Neural progenitor cell (in vitro differentiated cells): ENCODE measurements around the gene UBE3D. TPM values are rescaled to one million over a fixed set of nuclear protein-coding genes. Genes with fewer than 3 reads are reported as not detected.

Source experiments
- DNase-seq: peaks from one replicate; pipeline ENCODE4 v3.0.0-alpha.2; 2016; ENCODE audit warnings: low spot score
- H2AFZ ChIP-seq: fragments of 200-600 bp; sonication (generic); replicated peaks from 2 replicates; pipeline ENCODE4 v1.6.1; 2016; ENCODE audit warnings: antibody characterized with exemption
- H3F3A ChIP-seq: fragments of 200-600 bp; sonication (generic); 2 replicates; pipeline ENCODE4 v1.6.1; 2016; ENCODE audit warnings: antibody characterized with exemption, low read depth
- H3K27ac ChIP-seq: fragments of 200-600 bp; sonication (generic); 2 replicates; pipeline ENCODE4 v1.5.1; 2016; ENCODE audit warnings: mild to moderate bottlenecking
- H3K27me3 ChIP-seq: fragments of 200-600 bp; sonication (generic); 2 replicates; pipeline ENCODE4 v1.6.1; 2016; ENCODE audit warnings: mild to moderate bottlenecking, moderate library complexity
- H3K36me3 ChIP-seq: fragments of 200-600 bp; sonication (generic); 2 replicates; pipeline ENCODE4 v1.5.1; 2016
- H3K4me1 ChIP-seq: fragments of 200-600 bp; sonication (generic); 2 replicates; pipeline ENCODE4 v1.6.1; 2016; ENCODE audit warnings: mixed run types
- H3K4me2 ChIP-seq: fragments of 200-600 bp; sonication (generic); 2 replicates; pipeline ENCODE4 v1.6.1; 2016
- H3K4me3 ChIP-seq: fragments of 200-600 bp; sonication (generic); 2 replicates; pipeline ENCODE4 v1.5.1; 2016
- H3K79me2 ChIP-seq: fragments of 200-600 bp; sonication (generic); 2 replicates; pipeline ENCODE4 v1.6.1; 2016; ENCODE audit warnings: low read depth
- H3K9ac ChIP-seq: fragments of 200-600 bp; sonication (generic); 2 replicates; pipeline ENCODE4 v1.6.1; 2016
- H3K9me3 ChIP-seq: fragments of 200-600 bp; sonication (generic); 2 replicates; pipeline ENCODE4 v1.5.1; 2016; ENCODE audit warnings: low read depth
- H4K20me1 ChIP-seq: fragments of 200-600 bp; sonication (generic); 2 replicates; pipeline ENCODE4 v1.6.1; 2016; ENCODE audit warnings: low read depth
- H3K27ac Mint-ChIP-seq: 3 replicates; pipeline ENCODE4 v1.8.0; 2021; ENCODE audit warnings: mixed read lengths
- H3K27me3 Mint-ChIP-seq: 2 replicates; pipeline ENCODE4 v1.8.0; 2022; ENCODE audit warnings: low read depth, mild to moderate bottlenecking, inconsistent platforms, moderate library complexity, mixed read lengths; ENCODE audit not compliant: insufficient read depth
- H3K36me3 Mint-ChIP-seq: 3 replicates; pipeline ENCODE4 v1.8.0; 2021; ENCODE audit warnings: mixed read lengths
- H3K4me1 Mint-ChIP-seq: 3 replicates; pipeline ENCODE4 v1.8.0; 2021; ENCODE audit warnings: mixed read lengths
- H3K4me3 Mint-ChIP-seq: 3 replicates; pipeline ENCODE4 v1.8.0; 2021; ENCODE audit warnings: mild to moderate bottlenecking, moderate library complexity, mixed read lengths
- H3K9me3 Mint-ChIP-seq: 3 replicates; pipeline ENCODE4 v1.8.0; 2020; ENCODE audit warnings: mixed read lengths
- EZH2 ChIP-seq: fragments of 200-600 bp; sonication (generic); IDR thresholded peaks from 2 replicates; pipeline ENCODE4 v1.6.1; 2017; ENCODE audit warnings: antibody characterized with exemption, mild to moderate bottlenecking, moderate library complexity
- EZH2phosphoT487 ChIP-seq: fragments of 200-600 bp; sonication (generic); IDR thresholded peaks from 2 replicates; pipeline ENCODE4 v1.6.1; 2017; ENCODE audit warnings: antibody characterized with exemption
- total RNA-seq: library from RNA; depleted of rRNA; stranded (reverse); fragments of >200 nt; gene quantifications from 2 replicates; pipeline ENCODE4 v1.2.3, GENCODE V29; 2015; ENCODE audit warnings: low replicate concordance
- TF ChIP-seq, protein P1 (sequence below): fragments of 200-600 bp; sonication (generic); IDR thresholded peaks from 2 replicates; pipeline ENCODE4 v1.5.1; 2017; ENCODE audit warnings: antibody characterized with exemption, mild to moderate bottlenecking

The UBE3D gene
- total RNA-seq, 1 donor from 2014 or later = 86.3 TPM

DNA sequence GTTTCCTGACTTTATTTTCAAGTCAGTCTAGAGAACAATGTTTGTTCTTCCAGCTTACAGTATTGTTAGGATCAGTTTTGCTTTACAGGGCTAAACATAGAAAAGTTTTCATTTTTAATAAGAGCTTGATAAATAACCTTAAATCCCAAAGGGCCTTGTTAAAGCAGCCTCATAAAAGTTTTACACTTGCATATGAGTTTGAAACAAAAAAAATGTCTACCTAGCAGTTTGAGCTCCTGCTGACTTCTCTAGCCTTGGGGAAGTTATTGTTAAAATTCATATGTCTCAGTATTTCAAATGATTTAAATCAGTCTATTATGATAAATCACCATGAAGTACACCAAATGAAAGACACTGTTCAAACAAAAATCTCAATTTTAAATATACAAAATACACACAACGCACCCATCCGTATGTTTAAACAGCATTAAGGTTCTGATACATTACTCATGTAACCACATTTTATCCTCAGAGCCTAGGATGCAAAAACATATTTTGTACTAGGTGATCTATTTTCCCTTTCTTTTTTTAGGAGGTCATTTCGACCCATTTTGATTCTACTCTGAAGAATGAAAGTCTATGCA lies 87.2 kb downstream of the UBE3D start:
- no peaks in the 10 kb centered on the region for H3K9me3 ChIP-seq
- peaks cover 3% of the 10 kb centered on the region for H3K4me1 Mint-ChIP-seq

DNA sequence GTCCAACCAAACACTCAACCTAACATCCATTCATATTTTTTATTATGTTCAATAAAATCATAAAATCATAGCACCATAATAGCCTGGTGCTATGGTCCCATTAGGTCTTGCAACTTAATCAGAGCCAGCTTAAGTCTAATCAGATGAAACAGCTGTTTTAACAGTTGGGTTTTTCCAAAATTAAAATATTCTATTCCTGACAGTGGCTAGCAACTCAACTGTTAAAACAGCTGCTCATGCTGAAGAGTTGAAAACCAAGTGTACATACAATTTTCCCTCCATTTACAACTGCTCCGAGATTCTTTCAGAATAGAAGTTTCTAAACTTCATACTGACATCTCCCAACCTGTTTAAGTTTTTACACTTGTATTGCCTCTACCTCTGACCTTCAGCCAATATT lies 89.5 kb downstream of the UBE3D start:
- Mint-ChIP-seq H3K4me1 (peaks cover 3% of the 10 kb centered on the region), H3K4me3 (no peak overlapping the region), H3K27me3 (no peaks in the 10 kb centered on the region), H3K27ac (no peak overlapping the region), H3K36me3 (peaks cover 25% of the 10 kb centered on the region), H3K9me3 (peaks cover 9% of the 10 kb centered on the region)
- H3K9ac ChIP-seq = no peak overlapping the region
- no peaks in the 10 kb centered on the region for H3K36me3 ChIP-seq
- DNase-seq = no peak
- H3K27ac ChIP-seq = peak overlapping the region; percentile 42
- no peaks in the 10 kb centered on the region for H3K4me1 ChIP-seq
- TF ChIP-seq EZH2phosphoT487 = no peak
- H3K4me2 ChIP-seq = no peak overlapping the region
- no peak overlapping the region for H2AFZ ChIP-seq
- H4K20me1 ChIP-seq = no peaks in the 10 kb centered on the region
- H3K4me3 ChIP-seq = no peak overlapping the region
- no peaks in the 10 kb centered on the region for H3K9me3 ChIP-seq
- H3K27me3 ChIP-seq = no peaks in the 10 kb centered on the region
- H3K79me2 ChIP-seq = no peaks in the 10 kb centered on the region
- H3F3A ChIP-seq = peaks cover 4% of the 10 kb centered on the region

More for the DNA sequence above, 87.2 kb downstream of the UBE3D start:
- Histone ChIP-seq H3K9ac (no peak overlapping the region), H3K27me3 (no peaks in the 10 kb centered on the region), H3F3A (peaks cover 4% of the 10 kb centered on the region), H2AFZ (no peak overlapping the region), H3K4me3 (no peak overlapping the region), H3K27ac (no peak overlapping the region), H3K4me1 (no peaks in the 10 kb centered on the region), H3K4me2 (no peak overlapping the region), H3K79me2 (no peaks in the 10 kb centered on the region), H4K20me1 (no peaks in the 10 kb centered on the region), H3K36me3 (no peaks in the 10 kb centered on the region)
- Mint-ChIP-seq H3K36me3 (peaks cover 23% of the 10 kb centered on the region), H3K27me3 (no peaks in the 10 kb centered on the region), H3K9me3 (peaks cover 7% of the 10 kb centered on the region), H3K27ac (no peak overlapping the region), H3K4me3 (no peak overlapping the region)
- no peak for TF ChIP-seq EZH2
- TF ChIP-seq, protein P1, sequence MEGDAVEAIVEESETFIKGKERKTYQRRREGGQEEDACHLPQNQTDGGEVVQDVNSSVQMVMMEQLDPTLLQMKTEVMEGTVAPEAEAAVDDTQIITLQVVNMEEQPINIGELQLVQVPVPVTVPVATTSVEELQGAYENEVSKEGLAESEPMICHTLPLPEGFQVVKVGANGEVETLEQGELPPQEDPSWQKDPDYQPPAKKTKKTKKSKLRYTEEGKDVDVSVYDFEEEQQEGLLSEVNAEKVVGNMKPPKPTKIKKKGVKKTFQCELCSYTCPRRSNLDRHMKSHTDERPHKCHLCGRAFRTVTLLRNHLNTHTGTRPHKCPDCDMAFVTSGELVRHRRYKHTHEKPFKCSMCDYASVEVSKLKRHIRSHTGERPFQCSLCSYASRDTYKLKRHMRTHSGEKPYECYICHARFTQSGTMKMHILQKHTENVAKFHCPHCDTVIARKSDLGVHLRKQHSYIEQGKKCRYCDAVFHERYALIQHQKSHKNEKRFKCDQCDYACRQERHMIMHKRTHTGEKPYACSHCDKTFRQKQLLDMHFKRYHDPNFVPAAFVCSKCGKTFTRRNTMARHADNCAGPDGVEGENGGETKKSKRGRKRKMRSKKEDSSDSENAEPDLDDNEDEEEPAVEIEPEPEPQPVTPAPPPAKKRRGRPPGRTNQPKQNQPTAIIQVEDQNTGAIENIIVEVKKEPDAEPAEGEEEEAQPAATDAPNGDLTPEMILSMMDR = no peak
- DNase-seq = no peak

DNA sequence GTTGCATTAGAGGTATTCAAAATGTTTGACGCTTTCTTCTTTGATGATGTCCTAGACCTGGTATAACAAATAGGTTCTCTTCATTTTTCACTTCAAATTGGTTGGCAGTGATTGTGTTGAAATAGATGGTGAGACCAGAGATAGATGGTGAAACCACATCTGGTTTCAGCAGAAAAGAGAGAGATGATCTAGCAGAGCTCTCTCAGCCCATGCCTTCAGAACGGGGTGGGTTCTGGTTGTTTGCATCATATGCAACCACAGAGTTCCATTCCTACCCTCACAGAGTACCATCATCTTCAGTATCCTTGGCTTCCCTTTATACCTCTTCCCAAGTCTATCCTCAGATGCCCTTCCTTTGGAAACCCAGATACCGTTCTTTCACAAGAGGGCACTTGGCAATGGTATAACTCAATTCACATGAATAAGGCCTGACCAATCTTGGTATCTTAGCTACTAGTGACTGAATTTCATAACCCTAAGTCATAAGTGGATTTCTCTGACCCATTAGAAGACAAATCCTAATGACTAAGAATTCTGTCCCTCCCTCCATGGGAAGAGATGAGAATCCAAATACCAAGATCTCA lies 93.7 kb downstream of the UBE3D start:
- Histone ChIP-seq H3K4me1 (no peaks in the 10 kb centered on the region), H3K4me2 (no peak overlapping the region), H3K36me3 (peaks cover 7% of the 10 kb centered on the region), H3K27me3 (no peaks in the 10 kb centered on the region), H3K79me2 (no peaks in the 10 kb centered on the region), H3K4me3 (no peak overlapping the region), H2AFZ (no peak overlapping the region), H3F3A (peaks cover 4% of the 10 kb centered on the region), H4K20me1 (no peaks in the 10 kb centered on the region), H3K9ac (no peak overlapping the region), H3K9me3 (no peaks in the 10 kb centered on the region), H3K27ac (no peak overlapping the region)
- Mint-ChIP-seq H3K4me1 (peaks cover 3% of the 10 kb centered on the region), H3K36me3 (peaks cover 13% of the 10 kb centered on the region), H3K27me3 (no peaks in the 10 kb centered on the region), H3K9me3 (peaks cover 8% of the 10 kb centered on the region), H3K27ac (no peak overlapping the region), H3K4me3 (no peak overlapping the region)
- no peak for TF ChIP-seq EZH2
- TF ChIP-seq, protein P1 = no peak
- TF ChIP-seq EZH2phosphoT487 = no peak
- no peak for DNase-seq

DNA sequence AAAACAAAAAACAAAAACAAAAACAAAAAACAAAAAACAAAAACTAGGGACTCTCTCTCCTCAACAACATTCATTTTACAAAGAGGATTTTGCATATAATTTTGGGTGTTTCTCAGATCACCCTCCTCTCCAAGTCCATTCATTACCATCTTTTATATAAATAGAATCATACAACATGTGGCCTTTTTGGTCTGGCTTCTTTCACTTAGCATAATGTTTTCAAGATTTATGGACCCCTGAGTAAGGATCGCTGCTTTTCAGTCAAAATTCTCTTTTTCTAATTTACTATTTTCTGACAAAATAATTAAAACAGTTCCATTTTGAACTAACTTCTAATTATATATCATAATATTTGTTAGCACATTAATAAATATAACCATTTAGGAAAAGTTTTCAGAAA lies 94.8 kb downstream of the UBE3D start:
- TF ChIP-seq EZH2phosphoT487 (no peak), EZH2 (no peak)
- TF ChIP-seq, protein P1 = no peak
- Mint-ChIP-seq H3K9me3 (peaks cover 12% of the 10 kb centered on the region), H3K4me1 (peaks cover 3% of the 10 kb centered on the region), H3K27me3 (peaks cover 2% of the 10 kb centered on the region), H3K4me3 (no peak overlapping the region), H3K27ac (no peak overlapping the region), H3K36me3 (peaks cover 18% of the 10 kb centered on the region)
- Histone ChIP-seq H3K9ac (no peak overlapping the region), H3K4me2 (no peak overlapping the region), H3K27me3 (no peaks in the 10 kb centered on the region), H3K4me1 (no peaks in the 10 kb centered on the region), H4K20me1 (no peaks in the 10 kb centered on the region), H3K9me3 (no peaks in the 10 kb centered on the region), H3F3A (no peaks in the 10 kb centered on the region), H3K79me2 (no peaks in the 10 kb centered on the region), H3K27ac (no peak overlapping the region), H3K36me3 (peaks cover 11% of the 10 kb centered on the region), H3K4me3 (no peak overlapping the region), H2AFZ (no peak overlapping the region)
- DNase-seq = no peak
